IPS-18c (cell line): ENCODE results near the gene CPOX.

ENCODE experiments used
- H3K4me3 ChIP-seq: 2 replicates; pipeline ENCODE4 v1.7.0; 2013; ENCODE audit warnings: low read depth, mild to moderate bottlenecking, low read length, moderate library complexity; ENCODE audit not compliant: insufficient read depth
- H3K9me3 ChIP-seq: one replicate; pipeline ENCODE4 v1.6.1; 2013; ENCODE audit warnings: mild to moderate bottlenecking, low read length, moderate library complexity; ENCODE audit not compliant: control insufficient read depth, insufficient read depth

Gene CPOX

GRCh38 chr3:98553753-98554152 lies 39.7 kb downstream of the CPOX start:
- Histone ChIP-seq H3K4me3 (no peak overlapping the region), H3K9me3 (no peaks in the 10 kb centered on the region)

GRCh38 chr3:98553021-98553563 lies 40.3 kb downstream of the CPOX start:
- H3K9me3 ChIP-seq = no peaks in the 10 kb centered on the region
- no peak overlapping the region for H3K4me3 ChIP-seq

DNA sequence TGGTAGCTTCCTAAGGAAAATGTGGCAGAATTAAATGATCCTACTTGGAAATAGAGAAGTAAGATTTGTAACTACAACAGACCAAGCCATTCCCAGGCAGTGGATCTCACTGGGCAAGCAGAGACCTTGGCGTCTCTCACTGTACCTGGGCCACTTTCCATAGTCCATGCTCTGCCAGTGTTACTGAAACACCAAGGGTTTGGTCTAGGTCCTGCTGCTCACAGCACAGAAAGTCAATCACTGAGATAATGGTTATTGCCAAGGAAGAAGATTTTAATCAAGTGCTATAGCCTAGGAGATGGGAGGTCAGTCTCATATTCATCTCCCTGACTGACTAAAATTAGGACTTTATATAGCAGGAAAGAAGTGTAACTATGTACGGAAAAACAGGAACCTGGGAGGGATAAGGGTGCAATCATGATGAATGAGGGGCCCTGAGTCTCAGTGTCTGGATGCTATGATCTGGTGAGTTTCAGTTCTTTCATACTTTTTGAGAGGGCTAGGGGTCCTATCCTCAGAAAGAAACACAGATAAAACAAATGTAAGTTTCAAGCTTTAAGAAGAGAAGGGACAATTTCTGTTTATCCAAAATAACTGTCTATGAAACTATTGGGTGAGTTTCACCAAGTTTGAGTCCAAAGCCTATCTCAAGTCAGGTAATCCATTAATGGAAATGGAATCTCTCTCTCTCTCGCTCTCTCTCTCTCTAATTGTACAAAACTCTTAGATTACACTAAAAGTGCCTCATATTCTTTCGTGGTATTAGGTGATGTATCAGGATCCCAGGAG lies 41.0 kb downstream of the CPOX start:
- no peaks in the 10 kb centered on the region for H3K9me3 ChIP-seq
- H3K4me3 ChIP-seq = no peak overlapping the region

GRCh38 chr3:98551754-98552153 lies 41.7 kb downstream of the CPOX start:
- H3K9me3 ChIP-seq = no peaks in the 10 kb centered on the region
- H3K4me3 ChIP-seq = no peak overlapping the region

DNA sequence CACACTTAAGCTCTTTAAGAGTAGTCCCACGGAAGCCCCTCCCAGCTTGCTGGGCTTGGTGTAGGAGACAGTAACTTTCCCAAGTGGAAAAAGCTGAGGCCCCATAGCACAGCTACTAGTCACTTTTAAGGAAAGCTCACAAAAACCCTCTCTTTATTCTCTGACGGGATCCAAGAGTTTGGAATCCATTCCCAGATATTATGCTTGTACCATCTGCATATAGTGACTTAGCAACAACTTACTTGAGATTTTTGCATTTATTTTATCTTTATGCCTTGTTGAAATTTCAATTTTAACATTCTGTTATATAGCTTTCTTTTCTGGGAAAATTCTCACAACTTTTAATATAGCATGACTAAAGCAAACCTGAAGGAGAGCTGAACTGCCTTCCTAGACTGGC lies 42.2 kb downstream of the CPOX start:
- Histone ChIP-seq H3K9me3 (no peaks in the 10 kb centered on the region), H3K4me3 (no peak overlapping the region)

GRCh38 chr3:98550833-98551232 lies 42.6 kb downstream of the CPOX start:
- Histone ChIP-seq H3K9me3 (no peaks in the 10 kb centered on the region), H3K4me3 (no peak overlapping the region)

DNA sequence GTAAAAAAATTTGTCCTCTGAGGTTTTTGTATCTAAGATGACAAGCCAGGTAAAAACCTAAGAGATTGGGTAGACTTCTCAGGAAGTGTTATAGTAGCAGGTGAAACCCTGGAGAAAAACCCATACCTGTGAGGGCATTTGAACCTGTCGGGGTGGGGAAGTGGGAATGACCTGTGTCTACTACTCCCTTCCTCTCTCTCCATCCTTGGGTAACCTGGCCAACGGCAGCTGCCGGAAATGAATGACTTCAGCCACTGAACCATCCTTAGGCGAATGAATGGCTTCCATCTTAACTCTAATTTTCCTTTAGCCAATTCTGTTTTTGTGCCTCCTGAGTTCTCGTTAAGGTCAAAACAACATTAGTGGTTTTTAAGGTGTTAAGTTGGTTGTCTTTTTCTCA lies 44.9 kb downstream of the CPOX start:
- Histone ChIP-seq H3K4me3 (no peak overlapping the region), H3K9me3 (no peaks in the 10 kb centered on the region)

- Histone ChIP-seq H3K4me3 (no peak overlapping the region), H3K9me3 (no peaks in the 10 kb centered on the region)
Measured at GRCh38 chr3:98545940-98546339, 47.5 kb downstream of the CPOX start.

GRCh38 chr3:98542623-98543022 lies 50.8 kb downstream of the CPOX start:
- Histone ChIP-seq H3K9me3 (no peaks in the 10 kb centered on the region), H3K4me3 (no peak overlapping the region)

DNA sequence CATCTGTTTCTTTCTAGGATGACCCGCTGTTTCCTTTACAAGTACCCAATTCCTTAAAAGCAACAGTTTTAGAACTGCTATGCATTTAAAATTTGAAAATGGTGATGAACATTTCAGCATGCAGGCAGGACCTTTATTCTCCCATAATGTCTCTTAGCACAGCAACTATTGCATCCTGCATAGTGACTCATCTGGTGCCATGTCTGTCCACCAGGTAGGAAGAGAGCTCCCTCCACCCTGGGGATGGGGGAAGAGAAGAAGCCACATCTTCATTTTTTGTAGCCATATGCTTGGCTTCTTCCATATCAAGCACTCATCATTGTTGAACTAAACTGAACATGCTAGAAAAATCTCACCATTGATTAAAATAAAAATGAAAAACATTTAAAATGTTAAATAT lies 51.7 kb downstream of the CPOX start:
- Histone ChIP-seq H3K4me3 (no peak overlapping the region), H3K9me3 (no peaks in the 10 kb centered on the region)

DNA sequence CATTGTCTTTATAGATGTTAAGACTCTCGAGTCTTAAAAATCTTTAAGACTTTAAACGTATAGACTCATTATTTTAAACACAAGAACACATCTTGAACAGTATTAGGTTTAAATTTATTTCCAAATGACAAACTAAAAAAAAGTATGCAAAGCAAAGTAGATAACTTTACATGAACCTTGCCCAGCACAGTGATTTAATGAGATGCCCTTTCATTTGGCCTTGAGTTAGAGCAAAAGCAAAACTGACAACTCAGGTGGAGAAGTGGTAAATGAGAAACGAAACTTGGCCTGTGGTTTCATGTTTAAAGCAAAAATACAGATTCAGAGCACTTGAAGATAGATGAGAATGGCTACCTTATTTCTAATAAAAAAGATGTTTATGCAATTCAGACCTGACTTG lies 53.1 kb downstream of the CPOX start:
- no peak overlapping the region for H3K4me3 ChIP-seq
- H3K9me3 ChIP-seq = no peaks in the 10 kb centered on the region

- Histone ChIP-seq H3K4me3 (no peak overlapping the region), H3K9me3 (no peaks in the 10 kb centered on the region)
Measured at GRCh38 chr3:98536456-98537017, 56.9 kb downstream of the CPOX start.

- no peaks in the 10 kb centered on the region for H3K9me3 ChIP-seq
- H3K4me3 ChIP-seq = no peak overlapping the region
Measured at GRCh38 chr3:98534734-98535133, 58.7 kb downstream of the CPOX start.

GRCh38 chr3:98534168-98534567 lies 59.2 kb downstream of the CPOX start:
- no peak overlapping the region for H3K4me3 ChIP-seq

DNA sequence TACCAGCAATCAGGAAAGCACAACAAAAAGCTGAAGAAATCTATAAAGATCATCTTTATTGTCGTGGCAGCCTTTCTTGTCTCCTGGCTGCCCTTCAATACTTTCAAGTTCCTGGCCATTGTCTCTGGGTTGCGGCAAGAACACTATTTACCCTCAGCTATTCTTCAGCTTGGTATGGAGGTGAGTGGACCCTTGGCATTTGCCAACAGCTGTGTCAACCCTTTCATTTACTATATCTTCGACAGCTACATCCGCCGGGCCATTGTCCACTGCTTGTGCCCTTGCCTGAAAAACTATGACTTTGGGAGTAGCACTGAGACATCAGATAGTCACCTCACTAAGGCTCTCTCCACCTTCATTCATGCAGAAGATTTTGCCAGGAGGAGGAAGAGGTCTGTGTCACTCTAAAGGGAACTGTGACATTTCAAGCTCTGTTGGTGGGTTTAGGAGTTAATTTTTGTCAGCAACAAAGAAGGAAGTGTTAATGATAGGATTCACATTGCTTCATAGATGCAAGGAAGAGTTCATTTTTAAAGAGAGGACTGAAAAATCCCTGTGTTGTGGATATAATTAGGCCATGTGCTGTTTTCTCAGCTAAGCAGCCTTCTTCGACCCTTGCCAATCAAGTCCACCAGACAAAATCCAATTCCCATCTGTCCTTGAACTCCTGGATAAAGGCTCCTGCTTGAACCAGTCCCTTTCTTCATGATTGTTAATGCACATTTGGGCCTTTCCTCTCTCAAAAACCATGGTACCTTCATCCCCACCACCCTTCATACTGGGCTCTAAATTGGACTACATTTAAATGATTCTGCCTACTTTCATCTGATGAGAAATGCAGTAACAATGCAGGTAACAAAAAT lies 60.5 kb downstream of the CPOX start:
- no peak overlapping the region for H3K4me3 ChIP-seq
- H3K9me3 ChIP-seq = no peaks in the 10 kb centered on the region

More at GRCh38 chr3:98534168-98534567, 59.2 kb downstream of the CPOX start:
- no peaks in the 10 kb centered on the region for H3K9me3 ChIP-seq

DNA sequence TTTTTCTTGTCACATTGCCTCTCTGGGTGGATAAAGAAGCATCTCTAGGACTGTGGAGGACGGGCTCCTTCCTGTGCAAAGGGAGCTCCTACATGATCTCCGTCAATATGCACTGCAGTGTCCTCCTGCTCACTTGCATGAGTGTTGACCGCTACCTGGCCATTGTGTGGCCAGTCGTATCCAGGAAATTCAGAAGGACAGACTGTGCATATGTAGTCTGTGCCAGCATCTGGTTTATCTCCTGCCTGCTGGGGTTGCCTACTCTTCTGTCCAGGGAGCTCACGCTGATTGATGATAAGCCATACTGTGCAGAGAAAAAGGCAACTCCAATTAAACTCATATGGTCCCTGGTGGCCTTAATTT lies 61.2 kb downstream of the CPOX start:
- no peak overlapping the region for H3K4me3 ChIP-seq
- H3K9me3 ChIP-seq = no peaks in the 10 kb centered on the region

DNA sequence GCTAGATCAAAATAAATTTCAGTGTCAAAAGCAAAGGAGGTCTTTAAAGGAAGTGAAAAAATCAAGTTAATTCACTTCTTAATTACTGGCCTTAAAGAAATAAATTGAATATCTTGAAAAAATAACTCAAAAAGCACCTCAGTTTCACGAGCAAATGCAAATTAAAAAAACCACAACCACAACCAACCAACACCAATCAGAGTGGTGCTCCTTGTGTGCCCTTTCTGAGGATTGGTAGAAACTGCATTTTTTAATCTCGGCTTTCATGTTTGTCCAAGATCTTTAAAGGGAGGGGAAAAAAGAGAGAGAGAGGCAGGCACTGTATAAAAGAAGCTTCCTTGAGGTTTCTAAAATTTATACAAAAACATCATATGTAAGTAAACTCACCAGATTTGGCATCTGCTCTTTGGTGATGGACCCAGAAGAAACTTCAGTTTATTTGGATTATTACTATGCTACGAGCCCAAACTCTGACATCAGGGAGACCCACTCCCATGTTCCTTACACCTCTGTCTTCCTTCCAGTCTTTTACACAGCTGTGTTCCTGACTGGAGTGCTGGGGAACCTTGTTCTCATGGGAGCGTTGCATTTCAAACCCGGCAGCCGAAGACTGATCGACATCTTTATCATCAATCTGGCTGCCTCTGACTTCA lies 61.7 kb downstream of the CPOX start, which contains the start of gene GPR15:
GPR15 (plus strand) TSS at position 357 of the 653 bp plus-strand sequence; CDS start at position 413, 56 bp downstream.
- H3K9me3 ChIP-seq = no peaks in the 10 kb centered on the region
- no peak within 1 kb of the TSS for H3K4me3 ChIP-seq
